ENCODE measurements around the gene RDH14. TPM values are rescaled to one million over a fixed set of nuclear protein-coding genes. Genes with fewer than 3 reads are reported as not detected.

RDH14 gene
- total RNA-seq, 4 donors from 2014 or later, result 23.5 to 35.8 (median 31.6) TPM

- no peak for DNase-seq (ENCODE audit: low spot score)
- no peak for ATAC-seq (ENCODE audit: low FRiP score)
- TF ChIP-seq CTCF (IDR thresholded peaks at IDR 0.05), result no peak
Measured at GRCh38 chr2:18599509-18600254, 39.2 kb upstream of the RDH14 start.

- ATAC-seq (ENCODE audit: low FRiP score) (no peak), DNase-seq (ENCODE audit: low spot score) (no peak)
- no peak for TF ChIP-seq CTCF (IDR thresholded peaks at IDR 0.05)
Measured at GRCh38 chr2:18598848-18599484, 38.5 kb upstream of the RDH14 start.

GRCh38 chr2:18597618-18598017, 37.2 kb upstream of the RDH14 start:
- TF ChIP-seq CTCF (IDR thresholded peaks at IDR 0.05), result no peak
- DNase-seq (ENCODE audit: low spot score) (no peak), ATAC-seq (ENCODE audit: low FRiP score) (no peak)

- no peak for TF ChIP-seq CTCF (IDR thresholded peaks at IDR 0.05)
- no peak for DNase-seq (ENCODE audit: low spot score)
- ATAC-seq (ENCODE audit: low FRiP score), result peak; percentile 41
Measured at GRCh38 chr2:18596993-18597392, 36.5 kb upstream of the RDH14 start.

GRCh38 chr2:18593496-18593895, 33.0 kb upstream of the RDH14 start:
- no peak for TF ChIP-seq CTCF (IDR thresholded peaks at IDR 0.05)
- DNase-seq (ENCODE audit: low spot score) (no peak), ATAC-seq (ENCODE audit: low FRiP score) (no peak)

- TF ChIP-seq CTCF (IDR thresholded peaks at IDR 0.05), result no peak
- ATAC-seq (ENCODE audit: low FRiP score), result no peak
- no peak for DNase-seq (ENCODE audit: low spot score)
Measured at GRCh38 chr2:18592372-18592771, 31.9 kb upstream of the RDH14 start.

GRCh38 chr2:18589354-18589753, 28.9 kb upstream of the RDH14 start, which contains the start of gene NT5C1B:
Gene NT5C1B, minus strand, starts transcription at chr2:18589569. Its CDS starts 101 bp downstream, at chr2:18589468.
- TF ChIP-seq CTCF (IDR thresholded peaks at IDR 0.05), result no peak
- ATAC-seq (ENCODE audit: low FRiP score), result no peak
- DNase-seq (ENCODE audit: low spot score), result no peak
